ENCODE measurements around the gene LEMD3. TPM values are rescaled to one million over a fixed set of nuclear protein-coding genes. Genes with fewer than 3 reads are reported as not detected.

LEMD3 gene
- total RNA-seq, 1 experiment from 2014 or later, result 26.9 TPM

DNA sequence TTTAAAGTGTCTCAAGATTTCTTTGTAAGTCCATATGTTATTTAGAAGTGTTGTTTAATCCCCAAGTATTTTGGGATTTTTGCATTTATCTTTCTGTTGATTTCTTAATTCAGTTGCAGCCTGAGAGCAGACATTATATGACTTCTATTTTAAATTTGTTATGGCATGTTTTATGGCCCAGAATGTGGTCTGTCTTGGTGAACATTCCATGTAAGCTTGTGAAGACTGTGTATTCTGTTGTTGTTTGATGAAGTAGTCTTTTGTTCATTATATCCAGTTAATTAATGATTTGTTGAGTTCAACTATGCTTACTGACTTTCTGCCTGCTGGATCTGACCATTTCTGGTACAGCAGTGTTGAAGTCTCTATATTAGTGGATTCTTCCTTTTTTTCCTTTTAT, 34.0 kb downstream of the LEMD3 start:
- ChIA-PET CTCF (no interaction called here), POLR2A (interaction anchor here (0.7 kb wide), 1 partner anchor 22 kb away, joined by 4 read pairs; no protein-coding TSS in a partner anchor)
- no TSS peak for BruUV-seq (replicated peaks)
- H3K4me1 ChIP-seq (ENCODE audit: control insufficient read depth, insufficient read depth, low read length), result no peaks in the 10 kb centered on the region
- intact Hi-C loops (cut with micrococcal nuclease; ENCODE audit: unreplicated experiment) (no loop called here), in situ Hi-C loops (cut with HindIII; ENCODE audit: low pct_unique_long_range_greater_than_20kb, low sequenced_read_pairs) (no loop called here)
- ATAC-seq (no peak), DNase-seq (ENCODE audit: low read depth, low spot score) (no peak)
- no peak overlapping the region for H3K4me3 ChIP-seq (ENCODE audit: low read depth in 2 of 2, low read length in 2 of 2)
- H3K27me3 ChIP-seq (ENCODE audit: control insufficient read depth, insufficient read depth, low read length), result no peaks in the 10 kb centered on the region
- no peak overlapping the region for H3K27ac ChIP-seq (ENCODE audit: low read length)
- TF ChIP-seq TCF7L2 (IDR thresholded peaks at IDR 0.05; ENCODE audit: low read depth, low read length) (no peak), POLR2AphosphoS5 (IDR thresholded peaks at IDR 0.05; ENCODE audit: low read depth, low read length) (no peak), SIN3A (IDR thresholded peaks at IDR 0.05; ENCODE audit: borderline replicate concordance, insufficient read depth, low read depth, low read length) (no peak)
- TF ChIP-seq, protein P1, sequence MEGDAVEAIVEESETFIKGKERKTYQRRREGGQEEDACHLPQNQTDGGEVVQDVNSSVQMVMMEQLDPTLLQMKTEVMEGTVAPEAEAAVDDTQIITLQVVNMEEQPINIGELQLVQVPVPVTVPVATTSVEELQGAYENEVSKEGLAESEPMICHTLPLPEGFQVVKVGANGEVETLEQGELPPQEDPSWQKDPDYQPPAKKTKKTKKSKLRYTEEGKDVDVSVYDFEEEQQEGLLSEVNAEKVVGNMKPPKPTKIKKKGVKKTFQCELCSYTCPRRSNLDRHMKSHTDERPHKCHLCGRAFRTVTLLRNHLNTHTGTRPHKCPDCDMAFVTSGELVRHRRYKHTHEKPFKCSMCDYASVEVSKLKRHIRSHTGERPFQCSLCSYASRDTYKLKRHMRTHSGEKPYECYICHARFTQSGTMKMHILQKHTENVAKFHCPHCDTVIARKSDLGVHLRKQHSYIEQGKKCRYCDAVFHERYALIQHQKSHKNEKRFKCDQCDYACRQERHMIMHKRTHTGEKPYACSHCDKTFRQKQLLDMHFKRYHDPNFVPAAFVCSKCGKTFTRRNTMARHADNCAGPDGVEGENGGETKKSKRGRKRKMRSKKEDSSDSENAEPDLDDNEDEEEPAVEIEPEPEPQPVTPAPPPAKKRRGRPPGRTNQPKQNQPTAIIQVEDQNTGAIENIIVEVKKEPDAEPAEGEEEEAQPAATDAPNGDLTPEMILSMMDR (IDR thresholded peaks at IDR 0.05), result no peak
- TF ChIP-seq, protein P2, sequence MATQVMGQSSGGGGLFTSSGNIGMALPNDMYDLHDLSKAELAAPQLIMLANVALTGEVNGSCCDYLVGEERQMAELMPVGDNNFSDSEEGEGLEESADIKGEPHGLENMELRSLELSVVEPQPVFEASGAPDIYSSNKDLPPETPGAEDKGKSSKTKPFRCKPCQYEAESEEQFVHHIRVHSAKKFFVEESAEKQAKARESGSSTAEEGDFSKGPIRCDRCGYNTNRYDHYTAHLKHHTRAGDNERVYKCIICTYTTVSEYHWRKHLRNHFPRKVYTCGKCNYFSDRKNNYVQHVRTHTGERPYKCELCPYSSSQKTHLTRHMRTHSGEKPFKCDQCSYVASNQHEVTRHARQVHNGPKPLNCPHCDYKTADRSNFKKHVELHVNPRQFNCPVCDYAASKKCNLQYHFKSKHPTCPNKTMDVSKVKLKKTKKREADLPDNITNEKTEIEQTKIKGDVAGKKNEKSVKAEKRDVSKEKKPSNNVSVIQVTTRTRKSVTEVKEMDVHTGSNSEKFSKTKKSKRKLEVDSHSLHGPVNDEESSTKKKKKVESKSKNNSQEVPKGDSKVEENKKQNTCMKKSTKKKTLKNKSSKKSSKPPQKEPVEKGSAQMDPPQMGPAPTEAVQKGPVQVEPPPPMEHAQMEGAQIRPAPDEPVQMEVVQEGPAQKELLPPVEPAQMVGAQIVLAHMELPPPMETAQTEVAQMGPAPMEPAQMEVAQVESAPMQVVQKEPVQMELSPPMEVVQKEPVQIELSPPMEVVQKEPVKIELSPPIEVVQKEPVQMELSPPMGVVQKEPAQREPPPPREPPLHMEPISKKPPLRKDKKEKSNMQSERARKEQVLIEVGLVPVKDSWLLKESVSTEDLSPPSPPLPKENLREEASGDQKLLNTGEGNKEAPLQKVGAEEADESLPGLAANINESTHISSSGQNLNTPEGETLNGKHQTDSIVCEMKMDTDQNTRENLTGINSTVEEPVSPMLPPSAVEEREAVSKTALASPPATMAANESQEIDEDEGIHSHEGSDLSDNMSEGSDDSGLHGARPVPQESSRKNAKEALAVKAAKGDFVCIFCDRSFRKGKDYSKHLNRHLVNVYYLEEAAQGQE (IDR thresholded peaks at IDR 0.05; ENCODE audit: insufficient read depth in 1 of 2, low read depth in 2 of 2, low read length in 1 of 2), result no peak
- no peaks in the 10 kb centered on the region for H3K36me3 ChIP-seq (ENCODE audit: control insufficient read depth, insufficient read depth, low read length)
- no peaks in the 10 kb centered on the region for H3K9me3 ChIP-seq (ENCODE audit: control insufficient read depth, insufficient read depth, low read depth, low read length)

DNA sequence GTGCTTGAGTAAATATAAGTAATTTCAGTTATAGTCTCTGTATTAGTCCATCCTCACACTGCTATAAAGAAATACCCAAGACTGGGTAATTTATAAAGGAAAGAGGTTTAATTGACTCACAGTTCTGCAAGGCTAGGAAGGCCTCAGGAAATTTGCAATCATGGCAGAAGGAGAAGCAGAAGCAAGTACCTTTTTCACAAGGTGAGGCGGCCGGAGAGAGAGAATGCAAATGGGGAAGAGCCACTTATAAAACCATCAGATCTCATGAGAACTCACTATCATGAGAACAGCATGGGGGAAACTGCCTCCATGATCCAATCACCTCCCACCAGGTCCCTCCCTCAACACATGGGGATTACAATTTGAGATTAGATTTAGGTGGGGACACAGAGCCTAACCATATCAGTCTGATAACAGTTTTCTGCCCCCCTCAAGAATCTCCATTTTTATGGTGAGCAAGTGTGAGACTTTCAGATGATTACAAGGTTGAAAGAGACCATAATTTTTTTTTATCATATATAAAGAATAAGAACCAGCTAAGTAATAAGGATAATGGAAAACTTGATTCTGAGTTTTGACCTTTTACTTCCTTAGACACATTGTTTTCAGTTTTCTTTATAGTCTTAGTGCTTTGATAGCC, 35.6 kb downstream of the LEMD3 start:
- intact Hi-C loops (cut with micrococcal nuclease; ENCODE audit: unreplicated experiment) (no loop called here), in situ Hi-C loops (cut with HindIII; ENCODE audit: low pct_unique_long_range_greater_than_20kb, low sequenced_read_pairs) (no loop called here)
- no peaks in the 10 kb centered on the region for H3K27me3 ChIP-seq (ENCODE audit: control insufficient read depth, insufficient read depth, low read length)
- CTCF ChIA-PET, result no interaction called here
- POLR2A ChIA-PET, result no interaction called here
- BruUV-seq (replicated peaks), result no TSS peak
- H3K4me3 ChIP-seq (ENCODE audit: low read depth in 2 of 2, low read length in 2 of 2), result no peak overlapping the region
- TF ChIP-seq POLR2AphosphoS5 (IDR thresholded peaks at IDR 0.05; ENCODE audit: low read depth, low read length) (no peak), SIN3A (IDR thresholded peaks at IDR 0.05; ENCODE audit: borderline replicate concordance, insufficient read depth, low read depth, low read length) (no peak), TCF7L2 (IDR thresholded peaks at IDR 0.05; ENCODE audit: low read depth, low read length) (no peak)
- TF ChIP-seq, protein P2 (IDR thresholded peaks at IDR 0.05; ENCODE audit: insufficient read depth in 1 of 2, low read depth in 2 of 2, low read length in 1 of 2), result no peak
- TF ChIP-seq, protein P1 (IDR thresholded peaks at IDR 0.05), result no peak
- no peaks in the 10 kb centered on the region; the same call in 1 of the 2 replicates for H3K4me1 ChIP-seq (ENCODE audit: control insufficient read depth, insufficient read depth, low read length)
- no peaks in the 10 kb centered on the region for H3K36me3 ChIP-seq (ENCODE audit: control insufficient read depth, insufficient read depth, low read length)
- no peak overlapping the region for H3K27ac ChIP-seq (ENCODE audit: low read length)
- no peak for ATAC-seq
- DNase-seq (ENCODE audit: low read depth, low spot score), result no peak
- no peaks in the 10 kb centered on the region for H3K9me3 ChIP-seq (ENCODE audit: control insufficient read depth, insufficient read depth, low read depth, low read length)
